Measurements from ENCODE around the gene ZBED5.

- TF ChIP-seq CTCF (IDR thresholded peaks at IDR 0.05) (no peak), ZFX (IDR thresholded peaks at IDR 0.05; ENCODE audit: borderline replicate concordance) (no peak)
These were observed 4.6 kb upstream of the ZBED5 start for GRCh38 chr11:10862446-10862845.

Data from 22Rv1 (cell line).